GM12864 (cell line): ENCODE data around the gene DLGAP5.

Source experiments
- DNase-seq: peaks from one replicate; pipeline ENCODE4 v3.0.0-alpha.2; 2011; ENCODE audit warnings: low read depth
- H3K4me3 ChIP-seq: 2 replicates; pipeline ENCODE4 v1.5.1; 2011; ENCODE audit warnings: mild to moderate bottlenecking, low read depth, low read length, control low read depth
- CTCF ChIP-seq: IDR thresholded peaks from 2 replicates; pipeline ENCODE4 v1.5.1; 2011; ENCODE audit warnings: low read depth, mild to moderate bottlenecking, moderate library complexity, low read length, control low read depth, inconsistent platforms; ENCODE audit errors: missing control alignments

DLGAP5 gene

DNA sequence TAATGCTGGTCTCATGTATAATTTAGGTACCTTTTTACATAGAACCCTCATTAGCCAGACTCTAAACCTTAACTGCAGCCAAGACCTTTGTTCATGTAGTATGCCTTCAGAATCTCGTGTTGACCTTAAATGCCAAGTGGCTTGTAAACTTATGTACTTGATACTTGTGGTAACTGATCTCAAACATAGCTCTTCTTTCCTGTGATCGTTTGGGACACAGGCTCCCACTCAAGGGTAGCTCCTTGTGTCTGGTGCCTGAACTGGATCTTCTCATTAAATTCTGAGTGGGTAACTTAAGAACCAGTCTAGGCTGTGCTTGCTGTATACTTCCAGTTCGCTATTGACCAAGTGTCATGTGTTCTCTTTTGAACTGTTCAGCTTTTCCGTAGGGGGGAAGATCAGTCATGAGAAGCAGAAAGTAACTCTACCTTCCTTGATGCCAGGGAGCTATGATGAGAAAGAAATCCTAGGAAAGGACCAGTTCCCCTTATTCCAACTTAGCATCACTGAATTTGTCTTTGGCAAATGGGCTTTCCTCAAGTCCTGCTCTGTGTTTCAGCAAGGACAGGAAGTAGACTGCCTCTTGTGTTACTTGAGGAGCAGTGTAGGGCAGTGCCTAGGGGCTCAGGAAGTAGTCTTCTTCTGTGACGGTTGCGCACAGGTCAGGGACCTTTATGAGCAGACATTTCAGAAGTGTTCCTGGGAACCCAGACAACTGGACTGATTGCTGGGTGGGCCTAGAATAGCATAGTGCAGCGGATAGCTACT lies 59.8 kb downstream of the DLGAP5 start:
- no peak overlapping the region for H3K4me3 ChIP-seq
- DNase-seq: no peak

GRCh38 chr14:55130196-55130550 lies 61.2 kb downstream of the DLGAP5 start:
- TF ChIP-seq CTCF: no peak
- DNase-seq: no peak
- H3K4me3 ChIP-seq: peak overlapping the region; percentile 58

More for the DNA sequence above, 59.8 kb downstream of the DLGAP5 start:
- peak; percentile 30 for TF ChIP-seq CTCF

DNA sequence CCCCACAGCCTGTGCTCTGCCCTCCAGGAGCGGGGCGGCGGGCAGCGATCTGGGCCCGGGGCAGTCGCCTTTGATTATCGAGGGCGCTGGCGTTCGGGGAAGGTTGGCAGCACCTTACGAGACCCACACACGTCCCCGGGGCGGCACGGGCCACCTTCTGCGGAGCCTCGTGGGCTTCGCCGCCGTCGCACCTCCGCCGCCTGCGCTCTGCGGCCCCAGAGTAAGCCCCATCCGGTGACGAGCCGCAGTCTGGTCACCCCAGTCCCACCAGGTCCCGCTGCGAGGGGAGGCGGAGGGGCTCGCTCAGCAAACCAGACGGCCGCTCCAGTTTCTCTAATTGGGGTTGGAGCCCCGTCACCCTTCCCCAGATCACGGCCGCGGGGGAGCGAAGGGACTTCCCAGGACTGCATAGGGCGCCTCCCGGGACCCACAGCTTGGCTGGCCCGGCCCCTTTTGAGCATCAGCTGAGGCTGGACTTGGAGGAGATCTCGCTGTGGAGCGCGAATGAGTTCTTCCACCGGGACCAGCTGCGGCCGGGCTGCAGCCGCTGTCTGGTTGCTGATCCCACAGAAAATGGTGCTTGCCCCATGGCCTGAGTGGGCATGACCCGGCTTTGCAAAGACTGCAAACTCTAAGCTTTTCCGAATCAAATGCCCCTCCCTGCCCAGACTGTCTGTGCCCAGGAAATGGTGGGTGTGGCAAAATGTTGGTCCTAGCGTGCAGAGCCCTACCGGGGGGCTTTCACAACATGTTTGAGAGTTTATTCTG lies 61.8 kb downstream of the DLGAP5 start:
- H3K4me3 ChIP-seq: peak overlapping the region; percentile 58

GRCh38 chr14:55129086-55129427 lies 62.3 kb downstream of the DLGAP5 start, which contains the start of gene LGALS3:
TSS of gene LGALS3 (plus strand) at chr14:55129252. CDS start at chr14:55137374, 8,122 bp downstream.
- no peak for DNase-seq
- no peak for TF ChIP-seq CTCF
- H3K4me3 ChIP-seq: peak within 1 kb of the TSS; percentile 58

More for the DNA sequence above, 61.8 kb downstream of the DLGAP5 start:
- no peak for DNase-seq
- no peak for TF ChIP-seq CTCF

DNA sequence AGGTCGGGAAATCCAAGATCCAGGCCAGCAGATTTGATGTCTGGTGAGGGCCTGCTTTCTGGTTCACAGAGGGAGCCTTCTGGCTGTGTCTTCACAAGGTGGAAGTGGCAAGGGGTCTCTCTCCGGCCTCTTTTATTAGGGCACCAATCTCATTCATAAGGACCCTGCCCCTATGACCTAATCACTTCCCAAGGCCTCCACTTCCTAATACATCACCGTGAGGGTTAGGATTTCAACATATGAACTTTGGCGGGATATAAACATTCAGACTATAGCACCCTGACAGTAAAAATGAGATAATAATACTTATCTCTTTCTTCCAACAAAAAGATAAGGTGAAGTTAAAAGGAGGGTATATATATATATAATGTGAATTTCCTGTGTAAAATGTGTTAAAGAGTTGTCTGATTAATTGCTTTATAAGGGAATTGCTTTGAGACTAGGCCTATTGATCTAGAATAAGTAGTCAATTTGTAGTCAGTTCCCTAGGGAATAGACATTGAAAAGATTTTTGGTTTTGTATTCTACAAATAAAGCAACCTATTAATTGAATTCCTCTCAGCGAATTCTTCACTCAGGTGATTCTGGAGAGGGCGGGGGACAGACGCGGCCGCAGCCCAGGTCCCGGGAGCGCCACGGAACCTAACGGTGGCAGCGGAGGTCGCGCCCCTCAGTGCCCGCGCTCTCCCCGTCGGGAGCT lies 62.8 kb downstream of the DLGAP5 start:
- peak overlapping the region; percentile 58 for H3K4me3 ChIP-seq
- no peak for TF ChIP-seq CTCF
- DNase-seq: no peak

GRCh38 chr14:55127460-55127951 lies 63.9 kb downstream of the DLGAP5 start:
- no peak for DNase-seq
- no peak for TF ChIP-seq CTCF
- H3K4me3 ChIP-seq: no peak overlapping the region
